ENCODE measurements around the gene CR1.

DNA sequence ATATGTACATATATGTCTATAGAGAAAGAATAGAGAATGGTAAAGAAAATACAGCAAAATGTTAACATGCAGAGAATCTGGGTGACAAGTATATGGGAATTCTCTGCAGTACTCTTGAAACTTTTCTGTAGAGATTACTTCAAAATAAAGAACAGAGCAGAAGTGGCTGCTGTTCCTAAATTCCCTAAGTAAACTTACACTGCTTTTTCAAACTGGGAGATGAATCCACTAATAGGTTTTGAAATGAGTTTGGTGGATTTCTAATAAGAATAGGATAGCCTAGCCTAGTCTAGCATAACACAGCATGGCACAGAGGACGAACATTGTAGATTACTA, 42.3 kb upstream of the CR1 start:
- TF ChIP-seq CTCF (IDR thresholded peaks at IDR 0.05) (no peak), POLR2A (IDR thresholded peaks at IDR 0.05) (no peak)

All from ovary (tissue), 3 donors.